Left colon (tissue), 2 donors: Measurements from ENCODE around the gene SGF29. TPM values are rescaled to one million over a fixed set of nuclear protein-coding genes. Genes with fewer than 3 reads are reported as not detected.
"Not testable (repeated sequence)": the region's sequence is repeated elsewhere in the genome, so short reads cannot be mapped to it uniquely, and the experiment has no call there.

Source experiments
- ATAC-seq: fragments of 200-7000 bp; cut with Tn5 transposase; one replicate; pipeline ENCODE4 v1.9.1; 2020; ENCODE audit warnings: mild to moderate bottlenecking, moderate library complexity
- DNase-seq, 2 donors: peaks; one replicate each; pipeline ENCODE4 v3.0.0-alpha.2; 2020
- intact Hi-C, 2 donors: fragments of 100-400 bp; cut with DNase I in 1 of 2; cut with micrococcal nuclease in 1 of 2; formaldehyde crosslinking; loops; one replicate each; pipeline versions ENCODE4 v1.11.2 to v1.14.0; 2022; cut with DNase I, micrococcal nuclease
- long read RNA-seq: library from polyadenylated mRNA; unstranded; transcript quantifications from one replicate; pipeline ENCODE4 v2.0.0, GENCODE V29; 2021
- total RNA-seq, 2 donors: library from RNA; stranded (reverse); fragmentation: NEBNext Ultra II Directional; extraction: Animal tissue kit (Norgen Biotek cat#: 25700); gene quantifications; one replicate each; pipeline ENCODE4 v1.2.1, GENCODE V29; 2021
- donor health status: DM: no; HTN: no; CAD: no.
- donor health status: DM: yes; HTN: yes; CAD: no.

Gene SGF29
- 10 to 100 TPM; 21.7 to 26.4 TPM for total RNA-seq
- long read RNA-seq, transcript SGF29-201 (10 exons, 1,153 nt), result major isoform, 10 of 13 reads
- long read RNA-seq, partial matches to known transcripts, result 0 of 13 reads
- long read RNA-seq, other reads (novel, unspliced or antisense), result 3 of 13 reads

DNA sequence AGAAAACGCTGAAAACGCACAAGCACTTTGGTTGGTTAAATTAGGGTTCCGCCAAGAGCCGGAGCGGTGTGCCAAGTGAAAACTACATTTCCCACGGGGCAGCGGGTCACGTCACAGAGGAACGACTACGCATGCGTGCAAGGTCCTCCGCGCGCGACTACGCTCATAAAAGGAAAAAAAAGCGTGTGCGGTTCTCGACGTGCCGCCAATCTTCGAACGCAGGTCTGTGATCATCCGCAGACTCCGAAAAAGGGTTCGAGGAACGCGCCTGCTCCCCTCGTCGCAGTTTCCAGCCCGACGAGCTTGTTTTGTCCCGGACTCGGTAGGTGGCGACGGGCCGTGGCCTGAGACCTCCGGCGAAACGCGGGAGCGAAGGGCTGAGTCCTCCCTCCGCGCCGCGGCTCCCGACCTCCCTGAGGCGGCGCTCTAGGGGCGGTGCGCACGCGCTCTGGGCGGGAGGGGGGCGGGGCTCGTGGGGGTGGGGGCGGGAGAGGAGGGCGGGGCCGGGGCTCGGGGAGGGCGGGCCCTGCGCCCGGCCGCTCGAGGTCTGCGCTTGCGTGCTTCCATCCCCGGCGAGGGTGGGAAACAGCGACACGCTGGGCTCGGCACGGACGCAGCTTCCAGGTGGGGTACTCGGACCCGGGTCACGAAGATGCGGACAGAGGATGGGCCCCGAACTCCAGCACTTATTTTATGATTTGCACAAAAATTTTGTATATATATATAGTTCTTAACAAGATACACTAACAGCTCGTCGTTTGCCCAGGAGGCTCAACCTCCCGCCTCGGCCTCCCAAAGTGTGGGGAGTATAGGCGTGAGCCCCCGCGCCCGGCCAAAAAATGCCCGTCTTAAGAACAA lies at the start of gene SGF29:
Gene SGF29 (plus strand): TSS at position 145 of the 858 bp plus-strand sequence. CDS start 27,150 bp downstream, outside the sequence.
- DNase-seq, result peak; percentile 93 to 96
- intact Hi-C loops, result no loop called here
- ATAC-seq, result peak; percentile 91

DNA sequence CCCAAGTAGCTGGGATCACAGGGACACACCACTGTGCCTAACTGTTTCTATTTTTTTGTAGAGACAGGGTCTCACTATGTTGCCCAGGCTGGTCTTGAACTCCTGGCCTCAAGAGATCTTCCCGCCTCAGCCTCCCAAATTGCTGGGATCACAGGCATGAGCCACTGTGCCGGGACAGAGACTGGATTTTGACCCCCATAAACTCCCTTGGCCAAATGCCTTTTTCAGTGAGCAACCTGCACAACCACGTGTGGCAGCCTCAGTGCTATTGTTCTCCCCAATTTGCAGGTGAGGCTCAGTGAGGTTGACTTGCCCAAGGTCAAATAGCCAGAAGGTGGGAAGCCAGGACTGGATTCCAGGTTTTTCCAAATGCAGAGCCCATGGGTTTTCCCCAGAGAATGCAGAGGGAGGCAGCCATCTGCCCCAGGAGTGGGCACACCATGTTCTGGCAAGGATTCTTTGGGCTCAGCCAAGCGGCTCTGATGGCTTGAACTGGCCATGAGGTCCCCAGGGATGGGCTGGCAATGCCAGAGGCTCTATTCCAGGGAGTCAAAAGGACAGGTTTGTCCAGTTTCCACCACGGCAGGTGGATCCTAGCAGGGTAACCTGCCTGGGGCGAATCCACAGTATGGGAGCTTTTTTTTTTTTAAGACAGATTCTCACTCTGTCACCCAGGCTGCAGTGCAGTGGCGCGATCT lies 48.9 kb upstream of the SGF29 start:
- DNase-seq (no peak), ATAC-seq (peak; percentile 42)
- intact Hi-C loops, result no loop called here

DNA sequence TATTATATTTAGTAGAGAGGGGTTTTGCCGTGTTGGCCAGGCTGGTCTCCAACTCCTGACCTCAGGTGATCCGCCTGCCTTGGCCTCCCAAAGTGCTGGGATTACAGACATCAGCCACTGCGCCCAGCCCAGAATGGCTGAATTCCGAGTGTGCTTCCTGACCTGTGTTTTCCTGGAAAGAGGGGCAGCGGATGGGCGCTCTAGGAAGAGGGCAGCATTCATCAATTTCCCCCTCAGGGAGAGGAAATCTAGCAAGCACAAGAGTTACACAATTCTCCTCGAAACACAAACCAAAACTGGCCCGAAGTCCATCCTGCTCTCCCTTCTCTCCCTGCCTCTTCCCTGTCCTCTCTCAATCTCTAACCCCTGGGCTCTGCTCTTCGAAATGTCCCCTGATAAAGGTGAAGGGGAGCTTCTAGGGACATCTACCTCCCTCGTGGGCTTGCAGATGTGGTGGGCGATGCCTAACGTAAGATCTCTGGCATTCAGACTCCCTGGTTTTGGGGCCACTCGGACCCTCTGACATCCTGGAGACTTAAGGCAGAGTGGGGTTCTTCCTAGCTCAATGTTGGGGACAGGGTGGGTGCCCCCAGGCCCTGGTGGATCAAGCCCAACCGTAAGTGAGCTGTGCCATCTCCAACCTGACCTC lies 48.1 kb upstream of the SGF29 start:
- no peak for ATAC-seq

DNA sequence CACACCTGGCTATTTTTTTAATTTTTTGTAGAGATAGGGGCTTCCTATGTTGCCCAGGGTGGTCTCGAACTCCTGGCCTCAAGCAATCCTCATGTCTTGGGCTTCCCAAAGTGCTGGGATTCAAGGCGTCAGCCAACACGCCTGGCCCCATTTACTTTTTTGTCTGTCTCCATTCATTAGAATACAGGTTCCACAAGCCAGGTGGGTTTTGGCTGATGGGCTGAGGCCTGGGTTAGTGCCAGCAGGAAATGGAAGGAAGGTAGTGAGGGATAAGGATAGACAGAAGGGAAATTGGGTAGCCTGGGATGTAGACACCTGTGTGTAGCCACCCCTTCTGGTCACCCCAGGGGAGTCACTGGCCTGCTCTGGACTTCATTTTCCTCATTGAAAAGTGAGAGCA lies 42.7 kb upstream of the SGF29 start:
- no peak for DNase-seq
- ATAC-seq, result no peak

More for the DNA sequence above, 48.1 kb upstream of the SGF29 start:
- intact Hi-C loops, result no loop called here
- no peak for DNase-seq

GRCh38 chr16:28511801-28512789 lies 41.6 kb upstream of the SGF29 start:
- ATAC-seq (peak; percentile 50), DNase-seq (no peak)
- intact Hi-C loops, result no loop called here

More for the DNA sequence above, 42.7 kb upstream of the SGF29 start:
- intact Hi-C loops, result no loop called here

DNA sequence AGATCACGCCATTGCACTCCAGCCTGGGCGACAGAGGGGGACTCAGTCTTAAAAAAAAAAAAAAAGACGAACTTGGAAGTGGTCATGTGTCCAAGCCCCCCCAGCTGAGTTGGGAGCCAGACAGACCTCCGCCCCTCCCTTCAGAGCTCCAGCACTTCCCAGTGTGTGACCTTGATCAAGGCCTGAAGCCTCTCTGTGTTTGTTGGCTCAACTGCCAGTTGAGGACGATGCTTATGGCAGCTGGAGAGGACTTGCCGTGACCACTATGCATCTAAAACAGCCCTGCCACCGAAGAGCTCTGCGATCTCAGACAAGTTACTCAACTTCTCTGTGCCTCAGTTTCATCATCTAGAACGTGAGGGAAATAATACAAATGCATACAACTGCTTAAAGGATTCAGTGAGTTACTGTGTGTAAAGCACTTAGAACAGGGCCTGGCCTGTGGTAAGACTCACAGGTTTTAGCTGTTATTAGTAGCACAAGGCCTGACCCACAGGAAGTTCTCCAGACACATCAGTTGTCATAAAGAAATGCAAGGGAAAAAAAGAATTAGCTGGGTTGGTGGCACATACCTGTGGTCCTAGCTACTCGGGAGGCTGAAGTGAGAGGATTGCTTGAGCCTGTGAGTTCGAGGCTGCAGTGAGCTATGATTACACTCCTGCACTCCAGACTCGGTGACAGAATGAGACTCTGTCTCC lies 40.1 kb upstream of the SGF29 start:
- DNase-seq (no peak), ATAC-seq (no peak)
- intact Hi-C loops, result no loop called here

- no peak for DNase-seq
- intact Hi-C loops, result no loop called here
- no peak for ATAC-seq
Observed at GRCh38 chr16:28514246-28514645, 39.5 kb upstream of the SGF29 start.

- ATAC-seq (no peak), DNase-seq (no peak)
- intact Hi-C loops, result no loop called here
Observed at GRCh38 chr16:28520672-28521071, 33.0 kb upstream of the SGF29 start.

- no peak for DNase-seq
- intact Hi-C loops, result no loop called here
- ATAC-seq, result no peak
Observed at GRCh38 chr16:28521436-28521835, 32.3 kb upstream of the SGF29 start.

- ATAC-seq, result no peak
- no peak for DNase-seq
- intact Hi-C loops, result no loop called here
Observed at GRCh38 chr16:28522792-28523191, 30.9 kb upstream of the SGF29 start.

DNA sequence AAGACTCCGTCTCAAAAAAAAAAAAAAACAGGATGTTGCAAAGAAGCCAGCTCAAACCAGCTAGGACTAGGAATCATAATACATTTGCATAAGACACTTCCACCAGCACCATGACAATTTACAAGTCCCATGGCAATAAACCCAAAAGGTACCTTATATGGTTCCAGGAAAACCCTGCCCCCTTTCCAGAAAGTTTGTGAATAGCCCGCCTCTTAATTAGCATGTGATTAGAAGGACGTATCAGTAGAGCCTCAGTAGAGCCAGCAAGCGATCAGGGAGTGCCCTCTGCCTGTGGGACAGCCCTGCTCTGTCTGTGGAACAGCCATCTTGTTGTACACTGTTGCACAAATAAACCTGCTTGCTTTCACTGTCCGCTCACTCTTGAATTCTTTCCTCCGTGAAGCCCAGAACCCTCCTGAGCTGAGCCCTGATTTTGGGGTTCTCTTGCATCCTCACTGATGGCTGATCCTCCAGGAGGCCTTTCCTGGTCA lies 29.0 kb upstream of the SGF29 start:
- no peak for DNase-seq
- intact Hi-C loops, result no loop called here
- ATAC-seq, result peak; percentile 34

- intact Hi-C loops, result no loop called here
- ATAC-seq (peak; percentile 85), DNase-seq (no peak)
Observed at GRCh38 chr16:28526201-28527099, 27.3 kb upstream of the SGF29 start.

DNA sequence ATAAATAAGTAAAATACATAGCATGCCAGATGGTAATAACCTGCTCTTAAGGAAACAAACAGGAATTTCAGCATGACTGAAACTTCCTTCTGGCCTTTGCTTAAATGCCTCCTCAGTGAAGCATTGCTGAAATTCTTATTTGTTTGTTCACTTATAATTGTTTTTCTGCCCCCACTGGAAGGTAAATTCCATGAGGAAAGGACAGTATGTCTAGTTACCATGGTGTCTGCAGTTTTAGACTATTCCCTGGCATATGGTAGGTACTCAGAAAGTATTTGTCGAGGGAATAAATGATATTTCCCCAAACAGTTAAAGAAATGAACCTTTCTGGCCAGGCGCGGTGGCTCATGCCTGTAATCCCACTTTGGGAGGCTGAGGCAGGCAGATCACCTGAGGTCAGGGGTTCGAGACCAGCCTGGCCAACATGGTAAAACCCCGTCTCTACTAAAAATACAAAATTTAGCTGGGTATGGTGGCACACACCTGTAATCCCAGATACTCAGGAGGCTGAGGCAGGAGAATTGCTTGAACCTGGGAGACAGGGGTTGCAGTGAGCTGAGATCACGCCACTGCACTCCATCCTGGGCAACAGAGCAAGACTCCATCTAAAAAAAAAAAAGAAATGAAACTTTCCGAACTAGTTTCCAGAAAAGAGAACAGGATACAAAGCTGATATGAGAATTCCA lies 26.5 kb upstream of the SGF29 start:
- intact Hi-C loops, DNase-seq: not testable (repeated sequence)
- peak; percentile 51 for ATAC-seq

- ATAC-seq (no peak), DNase-seq (no peak)
- intact Hi-C loops, result no loop called here
Observed at GRCh38 chr16:28527985-28528384, 25.7 kb upstream of the SGF29 start.

- intact Hi-C loops, result no loop called here
- DNase-seq (no peak), ATAC-seq (peak; percentile 14)
Observed at GRCh38 chr16:28528463-28528867, 25.3 kb upstream of the SGF29 start.

DNA sequence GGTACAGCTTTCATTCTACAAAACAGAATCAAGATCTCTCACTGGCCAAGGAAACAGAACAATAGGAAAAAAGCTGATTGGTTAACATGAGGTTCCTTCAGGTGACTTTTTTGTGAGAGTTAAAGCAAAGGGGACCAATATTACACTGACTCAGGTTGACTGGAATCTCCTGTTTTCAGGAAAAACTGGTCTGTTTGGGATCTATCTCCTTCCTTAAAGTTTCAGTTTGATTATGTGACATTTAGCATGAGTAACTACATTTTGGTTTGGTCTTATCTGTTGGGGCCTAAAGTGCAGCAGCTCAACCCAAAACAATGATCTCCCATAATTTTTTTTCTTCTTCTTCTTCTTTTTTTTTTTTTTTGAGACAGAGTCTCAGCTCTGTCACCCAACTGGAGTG lies 24.6 kb upstream of the SGF29 start:
- ATAC-seq, result no peak
- no peak for DNase-seq
- intact Hi-C loops, result no loop called here
